ENCODE measurements around the gene TSPAN15.

Gene TSPAN15

DNA sequence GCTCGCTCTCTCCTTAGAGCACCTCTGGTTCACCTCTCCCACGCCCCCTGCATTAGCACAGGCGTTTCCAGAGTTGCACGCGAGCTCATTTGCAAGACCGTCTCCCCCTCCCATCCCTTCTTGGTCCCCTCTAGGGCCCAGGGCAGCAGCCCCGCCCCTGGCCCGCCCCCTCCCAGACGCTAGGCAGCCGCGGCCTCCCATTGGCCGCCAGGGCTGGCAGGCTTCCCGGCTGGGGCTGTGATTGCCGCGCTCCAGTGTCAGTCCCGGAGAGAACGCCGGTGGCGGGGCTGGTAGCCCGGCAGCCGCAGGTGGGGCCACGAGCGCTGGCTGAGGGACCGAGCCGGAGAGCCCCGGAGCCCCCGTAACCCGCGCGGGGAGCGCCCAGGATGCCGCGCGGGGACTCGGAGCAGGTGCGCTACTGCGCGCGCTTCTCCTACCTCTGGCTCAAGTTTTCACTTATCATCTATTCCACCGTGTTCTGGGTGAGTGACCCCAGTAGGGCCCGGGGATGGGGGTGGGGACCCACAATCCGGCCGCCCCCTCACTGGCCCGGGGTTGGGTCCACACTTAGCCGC, at the start of gene TSPAN15:
Gene TSPAN15 (plus strand): TSS at position 257 of the 575 bp plus-strand sequence. CDS start 130 bp downstream, at position 387.
- peak; percentile 92 for DNase-seq

DNA sequence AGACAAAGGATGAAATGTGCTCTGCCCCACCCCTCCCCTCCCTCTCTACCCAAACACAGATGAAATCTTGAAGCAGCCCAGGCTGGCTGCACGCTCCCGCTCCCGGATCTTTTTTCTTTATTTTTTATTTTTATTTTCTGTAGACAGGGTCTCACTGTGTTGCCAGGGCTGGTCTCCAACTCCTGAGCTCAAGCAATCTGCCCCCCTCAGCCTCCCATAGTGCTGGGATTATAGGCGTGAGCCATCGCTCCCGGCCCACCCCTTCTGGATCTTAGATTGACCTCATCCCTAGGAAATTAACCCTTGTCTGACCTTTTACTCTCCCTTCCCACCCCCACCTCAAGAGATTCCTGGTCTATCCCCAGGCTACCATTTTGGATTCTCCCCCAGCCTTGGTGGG, 48.9 kb upstream of the TSPAN15 start:
- DNase-seq, result no peak

DNA sequence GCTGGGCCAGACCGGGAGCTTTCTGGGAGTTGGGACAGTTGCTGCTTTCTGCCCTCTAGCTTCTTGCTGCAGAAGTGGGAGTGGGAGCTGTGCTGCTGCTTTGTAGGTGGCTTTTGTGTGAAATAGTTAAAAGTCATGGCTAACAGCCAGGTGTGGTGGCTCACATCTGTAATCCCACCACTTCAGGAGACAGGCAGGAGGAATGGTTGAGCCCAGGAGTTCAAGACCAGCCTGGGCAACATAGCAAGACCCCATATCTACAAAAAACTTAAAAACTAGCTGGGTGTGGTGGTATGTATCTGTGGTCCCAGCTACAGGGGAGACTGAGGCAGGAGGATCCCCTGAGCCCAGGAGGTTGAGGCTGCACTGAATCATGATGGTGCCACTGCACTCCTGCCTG, 48.2 kb upstream of the TSPAN15 start:
- DNase-seq, result no peak

DNA sequence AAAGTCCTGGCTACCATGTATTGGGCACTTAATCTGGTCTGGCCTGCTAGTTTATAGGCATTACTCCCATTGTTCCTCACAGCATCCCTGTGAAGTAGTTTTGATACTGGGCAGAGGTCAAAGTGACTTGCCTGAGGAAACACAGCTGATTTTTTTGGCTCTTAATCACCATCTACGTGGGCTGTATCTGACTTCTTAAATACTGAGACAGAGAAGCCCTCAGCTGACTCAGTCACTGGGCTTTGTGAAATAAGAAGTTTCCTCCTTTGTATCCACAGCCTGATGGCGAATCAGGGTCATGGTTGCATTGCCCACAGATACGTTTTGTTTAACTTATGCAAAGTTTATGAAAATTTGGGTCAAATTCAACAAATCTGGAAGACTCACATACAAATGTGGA, 47.7 kb upstream of the TSPAN15 start:
- no peak for DNase-seq

DNA sequence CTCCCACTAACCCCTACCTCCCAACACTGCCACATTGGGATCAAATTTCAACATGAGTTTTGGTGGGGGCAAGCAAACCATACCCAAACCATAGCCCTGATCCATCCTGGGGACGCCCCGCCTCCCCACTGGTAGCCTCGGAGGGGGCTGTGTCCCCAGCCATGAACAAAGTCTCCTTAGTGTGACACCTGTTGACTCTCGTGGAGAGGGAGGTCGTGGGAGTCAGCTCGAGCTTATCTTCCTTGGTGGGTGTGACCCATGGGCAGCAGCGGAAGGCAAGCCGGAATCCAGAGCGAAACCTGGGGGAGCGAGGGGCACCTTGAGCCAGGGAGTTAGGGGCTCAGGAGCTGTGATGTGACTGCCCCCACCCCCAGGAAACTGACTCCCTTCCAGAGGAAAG, 46.5 kb upstream of the TSPAN15 start:
- no peak for DNase-seq

DNA sequence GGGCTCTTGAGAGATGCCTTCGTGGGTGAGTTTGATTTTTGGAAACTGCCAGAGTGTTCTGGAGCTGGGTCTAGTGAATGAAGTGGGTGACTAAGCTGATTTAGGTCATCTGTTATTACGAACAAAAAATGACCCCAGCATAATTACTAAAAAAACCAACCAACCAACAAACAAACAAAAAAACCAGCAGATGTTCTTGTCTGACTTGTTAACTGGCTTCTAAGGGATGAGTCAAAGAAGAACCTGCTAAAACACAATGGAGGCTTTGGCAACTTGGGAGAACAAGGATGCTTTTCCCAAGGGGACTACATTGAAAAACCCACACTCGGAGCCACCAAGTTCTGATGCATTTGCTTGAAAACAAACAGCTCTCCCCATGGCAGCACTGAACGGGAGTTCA, 46.0 kb upstream of the TSPAN15 start:
- DNase-seq, result no peak

DNA sequence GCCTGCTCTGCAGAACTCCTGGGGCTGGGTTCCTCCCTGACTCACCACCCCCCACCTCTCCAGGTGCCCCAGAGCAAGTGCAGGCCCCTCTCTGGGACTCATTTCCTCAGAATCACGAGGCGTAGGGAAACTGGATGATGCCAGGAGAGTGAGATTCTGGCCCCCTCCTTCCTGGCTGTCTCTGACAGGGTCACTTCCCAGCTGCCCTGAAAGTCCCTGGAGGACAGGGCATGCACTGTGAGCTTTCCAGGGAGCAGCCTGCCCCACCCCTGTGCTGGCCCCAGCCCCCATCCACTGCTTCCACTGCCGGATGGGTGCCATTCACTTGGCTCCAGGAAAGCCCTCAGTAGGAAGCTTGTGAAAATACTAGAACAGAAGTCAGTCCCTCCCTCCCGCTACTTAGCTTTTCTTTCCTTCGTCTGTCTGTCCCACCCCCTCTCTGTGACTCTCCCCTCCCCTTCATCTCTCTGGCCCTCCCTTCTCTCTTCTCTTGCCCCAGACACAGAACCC, 44.9 kb upstream of the TSPAN15 start:
- DNase-seq, result peak; percentile 60

DNA sequence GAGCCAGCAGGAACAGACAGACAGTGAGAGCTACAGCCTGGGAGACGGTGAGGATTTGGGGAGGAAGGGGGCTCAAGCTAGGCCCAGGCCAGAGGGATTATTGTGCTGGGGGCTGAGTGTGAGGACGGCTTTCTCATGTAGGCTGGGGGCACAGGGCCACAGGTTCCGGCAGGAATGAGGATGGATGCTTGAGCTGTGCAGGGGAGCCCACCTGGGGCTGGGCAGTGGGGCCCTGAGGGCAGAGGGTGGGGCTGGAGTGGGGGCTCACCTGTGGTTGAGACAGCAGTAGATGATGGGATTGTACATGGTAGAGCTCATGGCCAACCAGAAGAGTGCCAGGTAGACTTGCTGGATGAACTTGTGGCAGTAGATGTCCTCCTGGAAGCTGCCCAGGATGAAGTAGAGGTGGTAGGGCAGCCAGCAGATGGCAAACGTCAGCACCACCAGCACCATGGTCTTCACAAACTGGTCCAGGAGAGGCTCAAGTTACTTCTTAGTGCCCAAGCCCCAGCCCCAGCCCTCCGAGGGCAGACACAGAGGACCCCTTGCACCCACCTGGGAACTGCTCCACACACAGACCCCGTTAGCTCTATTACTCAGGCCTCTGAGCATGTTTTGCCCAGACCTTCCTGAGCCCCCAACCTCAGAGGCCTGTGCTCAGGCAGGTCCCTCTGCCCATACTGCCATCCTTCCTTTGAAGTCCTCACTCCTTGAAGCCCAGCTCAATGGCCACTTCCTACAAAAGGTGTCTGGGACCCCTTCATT, 44.3 kb upstream of the TSPAN15 start:
- DNase-seq, result no peak

DNA sequence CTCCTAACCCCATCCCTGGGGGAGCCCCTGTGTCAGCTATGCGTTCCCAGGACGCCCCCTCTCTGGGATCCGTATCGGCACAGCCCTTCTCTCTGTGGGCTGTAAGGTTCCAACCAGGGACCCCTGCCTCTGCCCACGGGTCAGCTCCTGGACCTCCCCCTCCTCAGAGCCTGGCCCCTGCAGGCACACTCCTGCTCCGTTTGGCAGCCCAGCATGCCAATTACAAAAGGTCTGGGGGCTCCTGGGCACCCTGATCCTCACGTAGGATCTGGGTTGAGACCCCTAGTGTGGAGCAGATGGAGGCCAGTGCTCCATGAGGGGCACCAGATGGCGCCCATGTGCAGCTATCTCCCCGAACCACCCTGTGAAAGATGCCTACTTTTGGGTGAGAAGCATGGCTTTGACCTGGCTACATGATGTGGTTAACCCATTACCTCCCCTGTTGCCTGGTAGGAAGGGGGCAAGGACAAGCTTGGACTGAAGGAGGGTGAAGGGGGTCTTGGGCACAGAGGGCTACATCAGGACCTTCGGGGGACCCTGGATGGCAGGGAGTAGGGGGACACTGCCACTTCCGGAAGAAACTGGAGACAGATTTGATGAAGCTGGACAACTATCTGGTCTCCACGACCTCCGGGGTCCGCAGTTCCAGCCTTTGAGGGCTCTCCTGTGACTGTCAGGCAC, 43.5 kb upstream of the TSPAN15 start:
- no peak for DNase-seq

DNA sequence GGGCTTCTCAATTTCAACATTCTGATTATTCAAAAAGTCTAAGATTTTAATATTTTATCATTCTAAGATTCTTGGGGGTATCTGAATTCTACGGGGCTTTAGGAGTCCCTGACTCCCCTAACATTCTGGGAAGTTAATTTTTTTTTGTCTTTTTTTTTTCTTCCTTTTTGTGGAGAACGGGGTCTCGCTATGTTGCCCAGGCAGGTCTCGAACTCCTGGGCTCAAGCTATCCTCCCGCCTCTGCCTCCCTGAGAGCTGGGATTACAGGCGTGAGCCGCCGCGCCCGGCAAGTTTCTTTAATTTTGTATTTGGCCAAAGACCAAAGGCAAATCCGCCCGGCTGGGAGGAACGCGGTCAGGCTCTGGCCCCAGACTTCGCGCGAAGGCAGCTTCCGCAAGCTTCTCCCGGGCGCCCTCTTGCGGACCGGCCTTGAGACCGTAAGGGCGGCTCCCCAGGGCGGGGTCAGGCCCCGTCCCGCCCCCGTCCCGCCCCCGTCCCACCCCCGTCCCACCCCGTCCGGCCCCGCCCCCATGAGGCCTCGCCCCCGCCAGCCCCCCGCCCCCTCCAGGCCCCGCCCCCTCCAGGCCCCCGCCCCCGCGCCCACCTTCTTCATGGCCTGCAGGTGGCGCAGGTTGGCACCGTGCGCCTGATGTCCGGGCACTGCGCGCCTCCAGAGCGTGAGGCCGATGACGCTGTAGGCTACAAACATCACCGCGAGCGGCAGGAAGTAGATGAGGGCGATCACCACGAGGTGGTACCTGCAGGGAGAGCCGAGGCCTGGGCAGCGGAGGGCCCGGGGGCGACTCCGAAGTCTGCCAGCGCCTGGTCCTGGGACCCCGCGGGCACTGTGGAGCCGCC, 42.7 kb upstream of the TSPAN15 start:
- DNase-seq, result peak; percentile 95

DNA sequence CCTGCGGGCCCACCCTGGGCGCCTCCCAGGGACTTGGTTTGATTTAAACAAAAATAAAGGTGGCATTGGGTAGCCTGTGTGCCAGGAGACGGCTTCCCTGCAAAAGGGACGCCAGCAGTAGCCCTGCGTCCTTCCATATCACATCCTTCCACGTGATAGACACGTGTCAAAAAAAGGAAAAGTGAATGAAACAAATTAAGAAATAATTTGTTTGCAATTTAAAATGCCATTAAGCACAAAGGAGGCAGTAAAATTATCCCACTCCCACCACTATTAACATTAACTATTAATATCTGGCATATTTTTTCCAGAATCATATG, 42.1 kb upstream of the TSPAN15 start:
- no peak for DNase-seq

DNA sequence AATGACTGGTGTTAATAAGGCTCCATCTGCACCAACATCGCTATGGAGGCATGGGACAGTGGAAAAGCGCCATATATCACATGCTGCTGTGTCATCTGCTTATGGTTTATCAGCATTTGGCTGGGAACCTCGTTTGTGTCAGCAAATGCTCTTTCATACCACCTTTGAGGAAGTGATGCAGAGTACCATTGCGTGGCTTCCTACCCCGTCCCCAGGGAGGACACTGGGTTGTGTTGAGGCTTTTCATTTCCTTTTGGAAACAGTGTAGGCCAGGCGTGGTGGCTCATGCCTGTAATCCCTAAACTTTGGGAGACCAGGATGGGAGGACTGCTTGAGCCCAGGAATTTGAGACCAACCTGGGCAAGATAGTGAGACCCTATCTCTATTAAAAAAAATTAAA, 41.3 kb upstream of the TSPAN15 start:
- DNase-seq, result peak; percentile 50

DNA sequence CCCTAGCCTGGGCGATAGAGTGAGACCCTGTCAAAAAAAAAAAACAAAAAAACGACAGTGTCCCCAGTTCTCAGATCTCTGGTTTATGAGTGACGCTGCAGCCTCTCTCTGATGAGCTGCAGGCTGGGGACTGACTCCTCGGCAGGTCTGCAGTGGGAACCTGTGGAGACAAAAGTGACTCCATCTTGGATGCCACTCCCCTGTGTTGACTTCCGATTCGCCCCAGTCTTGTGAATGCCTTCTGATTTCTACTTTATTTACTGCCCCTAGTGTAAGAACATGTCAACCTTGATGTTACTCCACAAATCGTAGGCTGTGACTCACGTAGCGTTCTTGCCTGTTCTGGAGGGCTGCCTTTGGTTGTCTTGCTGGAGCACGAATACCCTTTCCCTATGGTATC, 40.8 kb upstream of the TSPAN15 start:
- no peak for DNase-seq

DNA sequence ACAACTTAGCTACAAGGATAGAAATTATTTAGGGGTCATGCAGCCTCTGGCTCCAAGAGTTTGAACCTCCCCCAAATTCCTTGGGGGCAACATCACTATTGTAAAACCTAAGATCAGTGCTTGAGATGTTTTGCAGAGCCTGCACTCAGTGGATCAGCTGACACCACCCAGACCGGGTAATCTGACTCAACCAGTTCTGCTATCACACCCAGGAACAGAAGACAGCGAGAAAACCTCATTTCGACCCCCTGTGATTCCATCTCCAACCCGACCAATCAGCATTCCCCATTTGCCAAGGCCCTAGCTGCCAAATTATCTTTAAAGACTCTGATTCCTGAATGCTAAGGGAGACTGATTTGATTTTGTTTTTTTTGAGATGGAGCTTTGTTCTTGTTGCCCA, 39.8 kb upstream of the TSPAN15 start:
- DNase-seq, result no peak

DNA sequence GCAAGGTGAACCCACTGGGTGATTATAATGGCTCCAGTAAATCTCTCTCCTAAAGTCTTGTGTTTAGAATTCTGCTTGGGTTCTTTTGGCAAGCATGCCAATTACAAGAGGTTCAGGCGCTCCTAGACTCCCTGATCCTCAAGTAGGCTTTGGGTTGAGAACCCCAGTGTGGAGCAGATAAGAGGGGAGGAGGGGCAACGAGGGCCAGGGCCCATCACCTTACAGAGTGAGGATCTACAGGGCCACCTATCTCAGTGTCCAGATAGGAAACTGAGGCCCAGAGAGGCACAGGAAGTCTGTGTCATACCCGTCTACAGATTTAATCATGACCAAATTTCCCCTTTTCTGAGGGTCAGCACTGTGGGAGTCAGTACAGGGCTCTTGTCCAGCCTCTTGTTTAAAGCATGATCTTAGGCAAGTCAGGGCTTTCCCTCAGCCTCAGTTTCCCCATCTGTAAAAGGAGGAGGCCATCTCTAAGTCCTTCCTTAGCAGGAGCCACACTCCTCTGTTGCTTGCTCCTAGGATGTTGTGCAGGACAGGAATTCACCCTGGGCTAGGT, 39.0 kb upstream of the TSPAN15 start:
- no peak for DNase-seq

DNA sequence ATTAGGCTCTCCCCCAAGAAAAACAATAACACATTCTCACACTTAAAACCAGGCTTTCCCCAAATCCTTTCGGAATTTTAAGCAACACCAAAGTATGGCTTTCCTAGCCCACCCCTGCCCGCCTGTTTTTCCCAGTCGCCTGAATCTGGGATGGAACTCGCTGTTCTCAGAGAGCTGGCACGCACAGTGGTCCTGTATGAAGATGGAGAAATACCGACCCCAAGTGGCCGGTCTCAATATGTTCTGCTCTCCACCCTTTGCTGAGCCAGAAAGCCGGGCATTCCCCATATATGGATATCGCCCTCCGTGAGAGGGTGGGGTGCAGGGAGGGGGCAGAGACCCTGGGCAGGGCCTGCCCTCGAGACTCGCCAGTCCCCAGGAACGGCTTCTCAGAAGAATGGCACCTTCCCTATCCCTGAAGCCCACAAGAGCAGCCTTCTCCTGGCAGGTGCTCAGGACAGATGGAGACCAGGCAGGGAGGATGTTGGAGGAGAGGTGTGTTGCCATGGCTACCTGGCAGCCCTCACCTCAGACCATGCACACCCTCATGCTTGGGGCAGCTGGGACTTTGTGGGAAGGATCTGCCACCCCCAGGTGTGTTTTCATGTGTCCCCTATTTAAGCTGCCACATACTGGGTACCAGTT, 37.9 kb upstream of the TSPAN15 start:
- peak; percentile 65 for DNase-seq

DNA sequence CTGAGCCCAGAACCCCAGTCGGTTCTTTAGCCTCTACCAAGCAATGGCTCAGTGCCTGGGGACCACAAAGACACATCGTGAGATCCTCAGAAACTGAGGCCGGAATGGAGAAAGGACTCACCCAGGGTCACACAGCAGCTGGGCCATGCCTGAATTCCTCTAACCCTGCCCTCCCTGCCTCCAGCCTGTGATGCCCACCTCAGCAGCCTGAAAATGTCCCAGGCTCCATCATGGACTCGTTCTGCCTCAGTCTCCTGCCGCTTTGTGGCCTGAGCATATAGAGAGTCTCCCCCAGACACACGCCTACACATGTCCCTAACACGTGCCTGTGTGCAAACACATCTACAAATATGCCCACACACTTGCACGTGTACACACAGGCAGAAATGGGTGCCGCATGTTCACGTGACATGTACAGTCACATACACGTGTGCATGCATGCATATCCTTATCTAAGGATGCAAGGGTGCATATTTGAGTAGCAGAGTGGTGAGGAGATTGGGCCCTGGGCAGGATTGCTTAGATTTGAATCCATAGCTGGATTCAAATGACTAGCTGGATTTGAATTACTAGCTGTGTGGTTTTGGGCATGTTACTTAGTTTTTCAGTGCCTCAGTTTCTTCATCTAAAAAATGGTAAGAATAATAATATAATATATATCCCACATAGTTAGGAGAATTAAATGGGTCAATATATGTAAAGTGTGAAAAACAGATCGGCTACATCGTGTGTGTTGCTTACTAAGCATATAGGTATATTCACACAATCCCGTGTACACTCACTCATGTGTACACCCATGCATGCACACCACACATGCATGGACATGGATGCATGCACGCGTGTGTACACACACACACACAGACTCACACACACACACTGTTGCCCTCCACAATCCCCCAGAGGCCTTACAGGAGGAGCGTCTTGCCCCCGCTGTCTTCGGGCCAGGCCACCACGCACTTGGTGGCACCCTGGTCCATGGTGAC, 36.9 kb upstream of the TSPAN15 start:
- no peak for DNase-seq

DNA sequence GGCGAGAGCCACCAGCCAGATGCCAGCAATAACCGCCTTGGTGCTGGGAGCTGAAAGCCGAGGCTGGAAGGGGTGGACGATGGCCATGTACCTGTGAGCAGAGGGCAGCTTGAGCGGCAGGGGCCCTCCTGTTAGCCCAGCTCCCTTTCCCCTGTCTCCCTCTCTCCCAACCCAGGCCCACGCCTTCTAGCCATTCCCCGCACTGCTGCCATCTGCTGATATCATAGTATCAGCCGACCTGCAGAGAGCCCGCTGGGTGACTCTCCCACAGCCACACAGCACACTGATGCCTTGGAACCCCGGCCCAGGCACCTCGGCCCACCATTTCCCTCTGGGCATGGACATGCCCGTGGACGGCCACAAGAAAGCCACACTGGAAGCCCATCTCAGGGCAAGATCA, 36.2 kb upstream of the TSPAN15 start:
- DNase-seq, result no peak

DNA sequence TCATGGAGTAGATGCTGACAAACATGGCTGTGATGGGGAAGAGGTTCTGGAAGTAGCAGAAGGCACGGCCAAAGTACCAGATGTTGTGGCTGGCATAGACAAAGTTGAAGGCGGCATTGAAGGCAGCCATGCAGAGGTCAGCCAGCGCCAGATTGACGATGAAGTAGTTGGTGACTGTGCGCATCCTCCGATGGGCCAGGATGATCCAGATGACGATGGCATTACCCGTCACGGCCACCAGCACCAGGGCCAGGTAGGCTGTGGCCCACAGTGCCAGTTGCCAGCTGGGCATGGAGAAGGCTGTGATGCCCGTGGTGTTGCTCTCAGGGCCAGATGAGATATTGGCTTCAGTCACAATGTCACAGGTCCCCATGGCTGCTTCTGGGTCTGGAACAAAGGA, 35.3 kb upstream of the TSPAN15 start:
- DNase-seq, result no peak

DNA sequence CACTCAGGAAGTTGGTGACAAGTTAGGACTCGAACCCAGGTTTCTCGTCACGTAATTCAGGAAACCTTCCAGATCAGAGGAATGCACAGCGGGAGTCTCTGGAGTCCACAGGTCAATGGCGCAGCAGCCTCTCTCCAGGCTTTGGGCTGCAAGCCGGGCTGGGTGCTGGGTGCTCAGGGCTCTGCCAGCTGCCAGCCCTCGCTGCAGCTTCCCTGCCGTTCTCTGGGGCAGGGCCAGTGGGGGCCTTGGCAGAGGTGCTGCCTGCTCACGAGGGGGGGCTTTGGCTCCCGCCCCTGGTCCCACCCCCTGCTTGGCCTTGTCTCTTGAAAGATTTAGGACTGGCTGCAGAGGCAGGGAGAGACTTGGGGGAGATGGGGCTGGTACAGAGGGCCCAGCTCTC, 34.6 kb upstream of the TSPAN15 start, which contains the start of gene TACR2:
Gene TACR2 (minus strand): TSS at position 224 of the 400 bp plus-strand sequence. CDS start 595 bp downstream, outside the sequence.
- no peak for DNase-seq

DNA sequence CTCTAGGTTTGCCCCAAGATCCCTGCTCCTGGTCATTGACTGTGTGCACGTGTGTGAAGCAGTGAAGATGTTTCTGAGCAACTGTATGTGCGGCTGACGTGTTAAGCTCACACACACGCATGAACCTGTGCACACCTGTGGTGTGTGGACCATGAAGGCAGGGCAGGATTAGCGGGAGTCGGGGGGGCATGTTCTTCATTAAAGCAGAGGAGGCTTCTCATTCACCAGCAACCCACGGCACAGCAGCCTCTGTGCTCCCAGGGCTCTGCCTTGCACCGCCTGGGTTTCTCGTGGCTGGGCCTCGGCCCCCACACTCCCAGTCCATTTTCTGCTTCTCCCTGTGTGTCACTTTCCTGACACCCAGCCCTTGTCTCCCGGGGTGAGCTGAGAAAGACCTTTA, 33.7 kb upstream of the TSPAN15 start:
- DNase-seq, result no peak

Measured in femur (tissue), 1 donor.